Loucy (cell line): ENCODE data around the gene KLLN.
"Not testable (repeated sequence)": the region's sequence is repeated elsewhere in the genome, so short reads cannot be mapped to it uniquely, and the experiment has no call there.

Source experiments
- H2AFZ ChIP-seq: fragments of 200-600 bp; sonication (generic); 2 replicates; pipeline ENCODE4 v1.6.0; 2016; ENCODE audit warnings: antibody characterized with exemption, mild to moderate bottlenecking, low read length, moderate library complexity
- H3F3A ChIP-seq: fragments of 200-600 bp; 2 replicates; pipeline ENCODE4 v1.6.0; 2016; ENCODE audit warnings: antibody characterized with exemption, low read depth, mild to moderate bottlenecking
- H3K27me3 ChIP-seq: fragments of 200-600 bp; sonication (generic); 2 replicates; pipeline ENCODE4 v1.6.1; 2014; ENCODE audit warnings: low read length, mild to moderate bottlenecking; ENCODE audit not compliant: insufficient read depth, poor library complexity, severe bottlenecking
- H3K36me3 ChIP-seq: fragments of 200-600 bp; sonication (generic); 2 replicates; pipeline ENCODE4 v1.6.1; 2016; ENCODE audit warnings: low read length; ENCODE audit not compliant: insufficient read depth
- H3K4me1 ChIP-seq: fragments of 200-600 bp; sonication (generic); 2 replicates; pipeline ENCODE4 v1.5.1; 2014; ENCODE audit warnings: low read length, mild to moderate bottlenecking; ENCODE audit not compliant: insufficient read depth, poor library complexity, severe bottlenecking
- H3K4me2 ChIP-seq: fragments of 200-600 bp; sonication (generic); 2 replicates; pipeline ENCODE4 v1.6.0; 2014; ENCODE audit warnings: antibody characterized with exemption, low read length, low read depth, mild to moderate bottlenecking; ENCODE audit not compliant: poor library complexity, severe bottlenecking
- H3K4me3 ChIP-seq: fragments of 200-600 bp; sonication (generic); 2 replicates; pipeline ENCODE4 v1.5.1; 2014; ENCODE audit warnings: low read length, mild to moderate bottlenecking, mixed read lengths; ENCODE audit not compliant: poor library complexity, severe bottlenecking
- H3K79me2 ChIP-seq: fragments of 200-600 bp; sonication (generic); 2 replicates; pipeline ENCODE4 v1.6.1; 2014; ENCODE audit warnings: low read length; ENCODE audit not compliant: insufficient read depth
- H3K9ac ChIP-seq: fragments of 200-600 bp; sonication (generic); 2 replicates; pipeline ENCODE4 v1.6.0; 2014; ENCODE audit warnings: mild to moderate bottlenecking, low read depth, low read length, moderate library complexity; ENCODE audit not compliant: poor library complexity, severe bottlenecking
- H3K9me2 ChIP-seq: fragments of 200-600 bp; sonication (generic); replicated peaks from 2 replicates; pipeline ENCODE4 v1.6.1; 2016; ENCODE audit warnings: low read depth, low read length, mixed read lengths
- H3K9me3 ChIP-seq: fragments of 200-600 bp; sonication (generic); 2 replicates; pipeline ENCODE4 v1.6.1; 2014; ENCODE audit warnings: mild to moderate bottlenecking, antibody characterized with exemption, low read length, low read depth; ENCODE audit not compliant: insufficient read depth
- H4K20me1 ChIP-seq: fragments of 200-600 bp; sonication (generic); 2 replicates; pipeline ENCODE4 v1.6.0; 2014; ENCODE audit warnings: antibody characterized with exemption, low read length, mild to moderate bottlenecking; ENCODE audit not compliant: insufficient read depth, poor library complexity, severe bottlenecking
- CTCF ChIP-seq: fragments of 200-600 bp; sonication (generic); conservative IDR thresholded peaks from 2 replicates; pipeline ENCODE4 v1.5.1; 2014; ENCODE audit warnings: mild to moderate bottlenecking, antibody characterized with exemption, low read length
- EZH2phosphoT487 ChIP-seq: fragments of 200-600 bp; IDR thresholded peaks from 2 replicates; pipeline ENCODE4 v1.6.1; 2018; ENCODE audit warnings: antibody characterized with exemption, mild to moderate bottlenecking, moderate library complexity, borderline replicate concordance

Gene KLLN

GRCh38 chr10:87863053-87863943 is at the start of gene KLLN, which contains the start of gene PTEN:
TSS of gene KLLN (minus strand) at chr10:87863533. CDS start at chr10:87862487, 1,046 bp downstream.
TSS of gene PTEN (plus strand) at chr10:87863625. CDS start at chr10:87864470, 845 bp downstream.
- peak within 1 kb of the TSS; percentile 100 for H3K9ac ChIP-seq
- peaks cover 16% of the 10 kb centered on the region for H4K20me1 ChIP-seq
- H3K79me2 ChIP-seq = peaks cover 83% of the 10 kb centered on the region
- H3F3A ChIP-seq = no peaks in the 10 kb centered on the region
- no peak within 1 kb of the TSS for H2AFZ ChIP-seq
- TF ChIP-seq CTCF = no peak
- peak within 1 kb of the TSS; percentile 93 for H3K4me3 ChIP-seq
- peaks cover 24% of the 10 kb centered on the region for H3K4me1 ChIP-seq
- H3K36me3 ChIP-seq = peaks cover 6% of the 10 kb centered on the region; the same call in 1 of the 2 replicates
- H3K27me3 ChIP-seq = peaks cover 14% of the 10 kb centered on the region
- peaks cover 5% of the 10 kb centered on the region; the same call in 1 of the 2 replicates for H3K9me3 ChIP-seq
- peak within 1 kb of the TSS; percentile 85 for H3K4me2 ChIP-seq
- H3K9me2 ChIP-seq = no peaks in the 10 kb centered on the region

- Histone ChIP-seq H3K36me3 (peaks cover 62% of the 10 kb centered on the region), H3K79me2 (peaks cover 97% of the 10 kb centered on the region), H4K20me1 (peaks cover 49% of the 10 kb centered on the region)
- H3F3A ChIP-seq, H3K4me2 ChIP-seq, H3K9me3 ChIP-seq, H3K9me2 ChIP-seq, H2AFZ ChIP-seq, H3K9ac ChIP-seq, H3K27me3 ChIP-seq, H3K4me1 ChIP-seq, H3K4me3 ChIP-seq: not testable (repeated sequence)
Observed at GRCh38 chr10:87903396-87903795, 40.1 kb upstream of the KLLN start.

- Histone ChIP-seq H3K4me1 (peaks cover 15% of the 10 kb centered on the region), H3K79me2 (peaks cover 97% of the 10 kb centered on the region), H4K20me1 (peaks cover 46% of the 10 kb centered on the region), H3K36me3 (peaks cover 58% of the 10 kb centered on the region)
- H3K9me2 ChIP-seq, H3K27me3 ChIP-seq, H2AFZ ChIP-seq, H3K9me3 ChIP-seq, H3F3A ChIP-seq, H3K4me3 ChIP-seq, H3K9ac ChIP-seq, H3K4me2 ChIP-seq: not testable (repeated sequence)
Observed at GRCh38 chr10:87897957-87898356, 34.6 kb upstream of the KLLN start.

- H4K20me1 ChIP-seq = peaks cover 59% of the 10 kb centered on the region
- H3F3A ChIP-seq = peaks cover 6% of the 10 kb centered on the region; the same call in 1 of the 2 replicates
- peaks cover 97% of the 10 kb centered on the region for H3K79me2 ChIP-seq
- TF ChIP-seq EZH2phosphoT487 = no peak
- no peak for TF ChIP-seq CTCF
- H3K4me3 ChIP-seq = no peak overlapping the region
- H3K9me3 ChIP-seq = peaks cover 8% of the 10 kb centered on the region; the same call in 1 of the 2 replicates
- no peak overlapping the region for H2AFZ ChIP-seq
- H3K4me2 ChIP-seq = peak overlapping the region; percentile 33
- H3K36me3 ChIP-seq = peaks cover 54% of the 10 kb centered on the region
- H3K27me3 ChIP-seq = no peaks in the 10 kb centered on the region
- no peak overlapping the region for H3K9ac ChIP-seq
- peaks cover 21% of the 10 kb centered on the region for H3K4me1 ChIP-seq
- no peaks in the 10 kb centered on the region for H3K9me2 ChIP-seq
Observed at GRCh38 chr10:87896216-87896615, 32.9 kb upstream of the KLLN start.
